ENCODE data around the gene GAB2.

The GAB2 gene

DNA sequence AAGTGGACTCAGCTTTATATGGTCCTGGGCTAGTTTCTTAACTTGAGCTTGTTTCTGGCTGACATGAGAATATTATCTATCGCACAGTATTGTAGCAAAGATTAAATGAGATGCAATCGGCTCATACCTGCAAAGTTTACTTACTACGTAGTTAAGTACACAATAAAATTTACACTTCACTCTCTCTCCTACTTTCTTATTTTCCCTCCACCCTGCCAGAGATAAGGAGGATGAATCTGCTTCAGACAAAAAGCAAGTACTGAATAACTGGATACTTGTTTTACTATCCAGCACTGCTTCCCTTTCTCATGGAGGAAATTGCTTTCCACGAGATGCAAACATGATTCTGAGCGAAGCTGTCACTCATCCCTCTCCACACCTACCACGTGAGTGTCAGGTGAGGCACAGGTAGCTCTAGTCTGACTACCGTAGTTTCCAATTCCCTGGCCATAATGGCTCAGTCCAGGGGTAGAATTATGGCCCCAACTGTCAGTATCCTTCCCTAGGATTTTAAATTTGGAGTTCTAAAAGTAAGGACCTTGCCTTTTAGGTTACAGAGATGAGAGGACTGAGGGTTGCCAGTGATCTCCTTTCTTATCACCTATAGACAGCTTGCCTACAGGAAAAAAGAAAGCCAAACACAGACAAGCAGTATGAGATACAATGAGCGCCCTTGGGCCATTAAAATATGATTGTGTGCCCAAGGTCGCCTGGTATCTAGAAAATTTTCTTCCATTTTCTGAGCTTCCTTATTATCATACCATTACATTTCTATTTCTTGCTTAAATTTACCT, 39.8 kb downstream of the GAB2 start:
- POLR2A ChIA-PET, result no interaction called here
- Histone ChIP-seq H3K27ac (ENCODE audit: extremely low read depth, low read depth, low read length) (no peak overlapping the region), H3K4me1 (ENCODE audit: control insufficient read depth, insufficient read depth, low read length) (no peaks in the 10 kb centered on the region), H3K36me3 (ENCODE audit: control insufficient read depth in 2 of 2, insufficient read depth in 1 of 2, low read length in 2 of 2) (no peaks in the 10 kb centered on the region), H3K4me3 (ENCODE audit: low read depth, low read length) (no peak overlapping the region), H3K9me3 (ENCODE audit: control insufficient read depth, insufficient read depth, low read depth, low read length) (no peaks in the 10 kb centered on the region)
- TF ChIP-seq HOXC10 (CRISPR knock-in tag; IDR thresholded peaks at IDR 0.05) (no peak), ZBTB1 (tag by site-specific recombination; IDR thresholded peaks at IDR 0.05) (no peak), ZNF558 (tag by site-specific recombination; IDR thresholded peaks at IDR 0.05) (no peak), ZNF391 (tag by site-specific recombination; IDR thresholded peaks at IDR 0.05; ENCODE audit: borderline replicate concordance, low read depth) (no peak), ZFP41 (tag by site-specific recombination; IDR thresholded peaks at IDR 0.05; ENCODE audit: borderline replicate concordance) (no peak), ZNF18 (tag by site-specific recombination; IDR thresholded peaks at IDR 0.05) (no peak), KLF8 (tag by site-specific recombination; IDR thresholded peaks at IDR 0.05) (no peak), ZNF175 (tag by site-specific recombination; IDR thresholded peaks at IDR 0.05) (no peak), ZNF202 (tag by site-specific recombination; IDR thresholded peaks at IDR 0.05; ENCODE audit: borderline replicate concordance) (no peak), ZNF510 (tag by site-specific recombination; IDR thresholded peaks at IDR 0.05; ENCODE audit: insufficient replicate concordance) (no peak), ZNF223 (tag by site-specific recombination; IDR thresholded peaks at IDR 0.05) (no peak), ZNF426 (tag by site-specific recombination; IDR thresholded peaks at IDR 0.05) (no peak), EGR2 (tag by site-specific recombination; IDR thresholded peaks at IDR 0.05; ENCODE audit: low read depth) (no peak), KLF9 (tag by site-specific recombination; IDR thresholded peaks at IDR 0.05; ENCODE audit: low read depth) (no peak), ZNF501 (tag by site-specific recombination; IDR thresholded peaks at IDR 0.05) (no peak)
- TF ChIP-seq, protein P1, sequence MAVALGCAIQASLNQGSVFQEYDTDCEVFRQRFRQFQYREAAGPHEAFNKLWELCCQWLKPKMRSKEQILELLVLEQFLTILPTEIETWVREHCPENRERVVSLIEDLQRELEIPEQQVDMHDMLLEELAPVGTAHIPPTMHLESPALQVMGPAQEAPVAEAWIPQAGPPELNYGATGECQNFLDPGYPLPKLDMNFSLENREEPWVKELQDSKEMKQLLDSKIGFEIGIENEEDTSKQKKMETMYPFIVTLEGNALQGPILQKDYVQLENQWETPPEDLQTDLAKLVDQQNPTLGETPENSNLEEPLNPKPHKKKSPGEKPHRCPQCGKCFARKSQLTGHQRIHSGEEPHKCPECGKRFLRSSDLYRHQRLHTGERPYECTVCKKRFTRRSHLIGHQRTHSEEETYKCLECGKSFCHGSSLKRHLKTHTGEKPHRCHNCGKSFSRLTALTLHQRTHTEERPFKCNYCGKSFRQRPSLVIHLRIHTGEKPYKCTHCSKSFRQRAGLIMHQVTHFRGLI (tag by site-specific recombination; IDR thresholded peaks at IDR 0.05), result no peak
- TF ChIP-seq, protein P2, sequence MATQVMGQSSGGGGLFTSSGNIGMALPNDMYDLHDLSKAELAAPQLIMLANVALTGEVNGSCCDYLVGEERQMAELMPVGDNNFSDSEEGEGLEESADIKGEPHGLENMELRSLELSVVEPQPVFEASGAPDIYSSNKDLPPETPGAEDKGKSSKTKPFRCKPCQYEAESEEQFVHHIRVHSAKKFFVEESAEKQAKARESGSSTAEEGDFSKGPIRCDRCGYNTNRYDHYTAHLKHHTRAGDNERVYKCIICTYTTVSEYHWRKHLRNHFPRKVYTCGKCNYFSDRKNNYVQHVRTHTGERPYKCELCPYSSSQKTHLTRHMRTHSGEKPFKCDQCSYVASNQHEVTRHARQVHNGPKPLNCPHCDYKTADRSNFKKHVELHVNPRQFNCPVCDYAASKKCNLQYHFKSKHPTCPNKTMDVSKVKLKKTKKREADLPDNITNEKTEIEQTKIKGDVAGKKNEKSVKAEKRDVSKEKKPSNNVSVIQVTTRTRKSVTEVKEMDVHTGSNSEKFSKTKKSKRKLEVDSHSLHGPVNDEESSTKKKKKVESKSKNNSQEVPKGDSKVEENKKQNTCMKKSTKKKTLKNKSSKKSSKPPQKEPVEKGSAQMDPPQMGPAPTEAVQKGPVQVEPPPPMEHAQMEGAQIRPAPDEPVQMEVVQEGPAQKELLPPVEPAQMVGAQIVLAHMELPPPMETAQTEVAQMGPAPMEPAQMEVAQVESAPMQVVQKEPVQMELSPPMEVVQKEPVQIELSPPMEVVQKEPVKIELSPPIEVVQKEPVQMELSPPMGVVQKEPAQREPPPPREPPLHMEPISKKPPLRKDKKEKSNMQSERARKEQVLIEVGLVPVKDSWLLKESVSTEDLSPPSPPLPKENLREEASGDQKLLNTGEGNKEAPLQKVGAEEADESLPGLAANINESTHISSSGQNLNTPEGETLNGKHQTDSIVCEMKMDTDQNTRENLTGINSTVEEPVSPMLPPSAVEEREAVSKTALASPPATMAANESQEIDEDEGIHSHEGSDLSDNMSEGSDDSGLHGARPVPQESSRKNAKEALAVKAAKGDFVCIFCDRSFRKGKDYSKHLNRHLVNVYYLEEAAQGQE (tag by site-specific recombination; IDR thresholded peaks at IDR 0.05), result no peak
- TF ChIP-seq, protein P3, sequence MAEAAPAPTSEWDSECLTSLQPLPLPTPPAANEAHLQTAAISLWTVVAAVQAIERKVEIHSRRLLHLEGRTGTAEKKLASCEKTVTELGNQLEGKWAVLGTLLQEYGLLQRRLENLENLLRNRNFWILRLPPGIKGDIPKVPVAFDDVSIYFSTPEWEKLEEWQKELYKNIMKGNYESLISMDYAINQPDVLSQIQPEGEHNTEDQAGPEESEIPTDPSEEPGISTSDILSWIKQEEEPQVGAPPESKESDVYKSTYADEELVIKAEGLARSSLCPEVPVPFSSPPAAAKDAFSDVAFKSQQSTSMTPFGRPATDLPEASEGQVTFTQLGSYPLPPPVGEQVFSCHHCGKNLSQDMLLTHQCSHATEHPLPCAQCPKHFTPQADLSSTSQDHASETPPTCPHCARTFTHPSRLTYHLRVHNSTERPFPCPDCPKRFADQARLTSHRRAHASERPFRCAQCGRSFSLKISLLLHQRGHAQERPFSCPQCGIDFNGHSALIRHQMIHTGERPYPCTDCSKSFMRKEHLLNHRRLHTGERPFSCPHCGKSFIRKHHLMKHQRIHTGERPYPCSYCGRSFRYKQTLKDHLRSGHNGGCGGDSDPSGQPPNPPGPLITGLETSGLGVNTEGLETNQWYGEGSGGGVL (tag by site-specific recombination; IDR thresholded peaks at IDR 0.05), result no peak
- CTCF ChIA-PET, result no interaction called here
